Measurements from ENCODE around the gene SCN10A.

GRCh38 chr3:38647217-38647970 is 168.6 kb downstream of the SCN10A start:
- TF ChIP-seq CTCF (IDR thresholded peaks at IDR 0.05) = no peak
- no peak for TF ChIP-seq POLR2A (IDR thresholded peaks at IDR 0.05)
- no peak for TF ChIP-seq POLR2AphosphoS5 (IDR thresholded peaks at IDR 0.05)
